Fibroblast of villous mesenchyme (primary cell): Measurements from ENCODE around the gene HIBADH. TPM values are rescaled to one million over a fixed set of nuclear protein-coding genes. Genes with fewer than 3 reads are reported as not detected.
A peak's percentile ranks its signal among the peaks of the same experiment; 100 is the strongest.

ENCODE experiments used
- DNase-seq: peaks from one replicate; pipeline ENCODE4 v3.0.0-alpha.2; 2010; ENCODE audit warnings: low read depth
- H3K4me3 ChIP-seq: 2 replicates; pipeline ENCODE4 v1.5.1; 2011; ENCODE audit warnings: low read depth, mild to moderate bottlenecking, low read length
- total RNA-seq: library from RNA; depleted of rRNA; stranded (reverse); fragments of >200 nt; gene quantifications from 2 replicates; pipeline ENCODE4 v1.2.3, GENCODE V29; 2012
- TF ChIP-seq, protein P1 (sequence below): IDR thresholded peaks from 2 replicates; pipeline ENCODE4 v1.5.1; 2012; ENCODE audit warnings: low read depth, mild to moderate bottlenecking, low read length; ENCODE audit not compliant: insufficient read depth

The HIBADH gene
- total RNA-seq, 1 donor, result 70.0 TPM

- DNase-seq, result peak; percentile 67
- H3K4me3 ChIP-seq, result no peak overlapping the region
- TF ChIP-seq, protein P1, sequence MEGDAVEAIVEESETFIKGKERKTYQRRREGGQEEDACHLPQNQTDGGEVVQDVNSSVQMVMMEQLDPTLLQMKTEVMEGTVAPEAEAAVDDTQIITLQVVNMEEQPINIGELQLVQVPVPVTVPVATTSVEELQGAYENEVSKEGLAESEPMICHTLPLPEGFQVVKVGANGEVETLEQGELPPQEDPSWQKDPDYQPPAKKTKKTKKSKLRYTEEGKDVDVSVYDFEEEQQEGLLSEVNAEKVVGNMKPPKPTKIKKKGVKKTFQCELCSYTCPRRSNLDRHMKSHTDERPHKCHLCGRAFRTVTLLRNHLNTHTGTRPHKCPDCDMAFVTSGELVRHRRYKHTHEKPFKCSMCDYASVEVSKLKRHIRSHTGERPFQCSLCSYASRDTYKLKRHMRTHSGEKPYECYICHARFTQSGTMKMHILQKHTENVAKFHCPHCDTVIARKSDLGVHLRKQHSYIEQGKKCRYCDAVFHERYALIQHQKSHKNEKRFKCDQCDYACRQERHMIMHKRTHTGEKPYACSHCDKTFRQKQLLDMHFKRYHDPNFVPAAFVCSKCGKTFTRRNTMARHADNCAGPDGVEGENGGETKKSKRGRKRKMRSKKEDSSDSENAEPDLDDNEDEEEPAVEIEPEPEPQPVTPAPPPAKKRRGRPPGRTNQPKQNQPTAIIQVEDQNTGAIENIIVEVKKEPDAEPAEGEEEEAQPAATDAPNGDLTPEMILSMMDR, result peak; percentile 57
Observed at GRCh38 chr7:27576360-27576944, 86.2 kb downstream of the HIBADH start.

- TF ChIP-seq, protein P1, result no peak
- DNase-seq, result peak; percentile 54
- H3K4me3 ChIP-seq, result no peak overlapping the region
Observed at GRCh38 chr7:27575613-27576012, 87.1 kb downstream of the HIBADH start.

DNA sequence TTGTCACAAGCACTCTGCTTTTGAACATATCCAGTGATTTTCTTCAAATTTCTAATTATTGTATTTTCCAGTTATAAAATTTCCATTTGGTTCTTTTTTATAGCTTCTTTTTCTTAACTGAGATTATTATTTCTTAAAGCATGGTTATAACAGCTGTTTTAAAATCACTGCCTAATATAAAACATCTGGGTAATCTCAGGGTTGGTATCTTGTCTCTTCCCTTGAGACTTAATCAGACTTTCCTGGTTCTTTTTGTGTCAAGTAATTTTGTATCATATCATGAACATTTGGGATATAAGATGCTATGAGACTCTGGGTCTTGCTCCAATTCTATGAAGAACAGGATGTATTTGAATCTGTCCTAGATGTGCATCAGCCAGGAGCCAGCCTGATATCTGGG lies 93.6 kb downstream of the HIBADH start:
- no peak overlapping the region for H3K4me3 ChIP-seq
- DNase-seq, result no peak
- TF ChIP-seq, protein P1, result no peak

- no peak for DNase-seq
- no peak overlapping the region for H3K4me3 ChIP-seq
- TF ChIP-seq, protein P1, result no peak
Observed at GRCh38 chr7:27567266-27567665, 95.4 kb downstream of the HIBADH start.

DNA sequence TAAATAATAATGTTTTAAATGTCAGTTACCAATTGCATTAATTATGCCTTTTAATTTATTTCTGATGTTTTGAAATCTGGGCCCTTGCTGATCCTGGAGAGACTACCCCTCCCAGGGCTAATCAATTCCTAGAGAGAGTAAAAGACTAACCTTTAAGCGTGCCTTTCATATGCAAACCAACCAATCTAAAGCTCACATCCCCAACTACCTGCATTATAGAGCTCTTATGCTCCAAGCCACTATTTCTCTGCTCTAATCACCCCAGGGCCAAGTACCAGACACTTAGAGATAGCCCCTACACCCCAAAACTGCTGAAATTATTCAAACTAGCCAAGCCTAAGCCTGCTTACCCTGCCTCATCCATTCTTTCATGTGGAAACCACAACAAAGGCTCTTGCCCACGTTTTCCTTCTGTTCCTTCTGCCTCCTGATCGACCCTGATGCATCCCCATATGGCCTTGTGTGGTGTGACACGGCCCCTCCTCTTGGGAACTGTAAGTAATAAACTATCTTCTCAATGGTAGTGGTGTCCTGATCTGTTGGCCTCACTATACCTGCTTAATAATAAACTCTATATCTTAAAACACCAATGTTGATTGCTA lies 97.7 kb downstream of the HIBADH start:
- no peak for DNase-seq
- H3K4me3 ChIP-seq, result no peak overlapping the region
- TF ChIP-seq, protein P1, result no peak

DNA sequence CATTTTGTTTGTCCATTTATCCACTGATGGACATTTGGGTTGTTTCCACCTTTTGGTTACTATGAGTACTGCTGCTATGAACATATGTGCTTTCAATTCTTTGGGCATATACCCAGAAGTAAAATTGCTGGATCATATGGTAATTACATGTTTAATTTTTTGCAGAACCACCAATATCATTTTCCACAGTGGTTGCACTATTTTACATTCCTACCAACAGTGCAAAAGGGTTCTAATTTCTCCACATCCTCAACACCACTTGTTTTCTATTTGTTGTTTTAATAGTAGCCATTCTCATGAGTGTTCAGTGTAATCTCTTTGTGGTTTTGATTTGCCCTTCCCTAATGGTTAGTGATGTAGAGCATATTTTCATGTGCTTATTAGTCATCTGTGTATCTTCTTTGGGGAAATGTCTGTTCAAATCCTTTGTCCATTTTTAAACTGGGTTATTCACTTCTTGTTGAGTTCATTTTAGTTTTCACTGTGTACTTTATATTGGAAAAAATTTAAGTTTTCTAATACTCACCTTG lies 101.9 kb downstream of the HIBADH start:
- peak; percentile 69 for DNase-seq
- TF ChIP-seq, protein P1, result peak; percentile 21
- H3K4me3 ChIP-seq, result no peak overlapping the region

GRCh38 chr7:27555670-27556069 lies 107.0 kb downstream of the HIBADH start:
- no peak for DNase-seq
- H3K4me3 ChIP-seq, result no peak overlapping the region
- TF ChIP-seq, protein P1, result no peak
